Duodenal mucosa (tissue), 2 donors: Measurements from ENCODE around the gene PLEKHG7.

Experiments
- H3K27ac ChIP-seq: one replicate; pipeline ENCODE4 v1.7.0; 2013; ENCODE audit warnings: low read depth, low read length
- H3K27me3 ChIP-seq, 2 donors: one replicate each; pipeline ENCODE4 v1.7.0; 2013; ENCODE audit warnings: low read length in 2 of 2, control low read depth in 1 of 2; ENCODE audit not compliant: insufficient read depth in 2 of 2, control insufficient read depth in 1 of 2
- H3K36me3 ChIP-seq, 2 donors: one replicate each; pipeline ENCODE4 v1.7.0; 2013; ENCODE audit warnings: low read length in 2 of 2, control low read depth in 1 of 2; ENCODE audit not compliant: insufficient read depth in 2 of 2, control insufficient read depth in 1 of 2
- H3K4me1 ChIP-seq, 2 donors: one replicate each; pipeline ENCODE4 v1.7.0; 2013; ENCODE audit warnings: low read length in 2 of 2, control low read depth in 1 of 2; ENCODE audit not compliant: insufficient read depth in 2 of 2, control insufficient read depth in 1 of 2
- H3K4me3 ChIP-seq, 2 donors: one replicate each; pipeline ENCODE4 v1.7.0; 2013; ENCODE audit warnings: low read length in 2 of 2, low read depth in 1 of 2
- H3K9ac ChIP-seq, 2 donors: one replicate each; pipeline ENCODE4 v1.7.0; 2013; ENCODE audit warnings: low read length in 2 of 2, low read depth in 1 of 2
- H3K9me3 ChIP-seq, 2 donors: one replicate each; pipeline ENCODE4 v1.7.0; 2013; ENCODE audit warnings: low read length in 2 of 2, control low read depth in 1 of 2; ENCODE audit not compliant: control insufficient read depth in 1 of 2

PLEKHG7 gene

GRCh38 chr12:92762773-92763172, 60.0 kb downstream of the PLEKHG7 start:
- H3K4me3 ChIP-seq, result no peak overlapping the region
- no peaks in the 10 kb centered on the region for H3K36me3 ChIP-seq
- no peaks in the 10 kb centered on the region for H3K9me3 ChIP-seq
- no peak overlapping the region for H3K9ac ChIP-seq
- H3K4me1 ChIP-seq, result no peaks in the 10 kb centered on the region
- no peaks in the 10 kb centered on the region for H3K27me3 ChIP-seq
- no peak overlapping the region for H3K27ac ChIP-seq

- H3K4me3 ChIP-seq, result no peak overlapping the region
- no peaks in the 10 kb centered on the region for H3K36me3 ChIP-seq
- H3K9me3 ChIP-seq, result no peaks in the 10 kb centered on the region
- H3K9ac ChIP-seq, result no peak overlapping the region
- peaks cover 0 to 6% of the 10 kb centered on the region in 2 donors for H3K4me1 ChIP-seq
- H3K27ac ChIP-seq, result no peak overlapping the region
- no peaks in the 10 kb centered on the region for H3K27me3 ChIP-seq
Observed at GRCh38 chr12:92764831-92765230, 62.0 kb downstream of the PLEKHG7 start.

GRCh38 chr12:92765871-92766270, 63.1 kb downstream of the PLEKHG7 start:
- no peak overlapping the region for H3K27ac ChIP-seq
- no peaks in the 10 kb centered on the region for H3K27me3 ChIP-seq
- H3K9ac ChIP-seq, result no peak overlapping the region
- H3K4me3 ChIP-seq, result no peak overlapping the region
- H3K36me3 ChIP-seq, result no peaks in the 10 kb centered on the region
- H3K4me1 ChIP-seq, result peaks cover 0 to 6% of the 10 kb centered on the region in 2 donors
- H3K9me3 ChIP-seq, result no peaks in the 10 kb centered on the region

DNA sequence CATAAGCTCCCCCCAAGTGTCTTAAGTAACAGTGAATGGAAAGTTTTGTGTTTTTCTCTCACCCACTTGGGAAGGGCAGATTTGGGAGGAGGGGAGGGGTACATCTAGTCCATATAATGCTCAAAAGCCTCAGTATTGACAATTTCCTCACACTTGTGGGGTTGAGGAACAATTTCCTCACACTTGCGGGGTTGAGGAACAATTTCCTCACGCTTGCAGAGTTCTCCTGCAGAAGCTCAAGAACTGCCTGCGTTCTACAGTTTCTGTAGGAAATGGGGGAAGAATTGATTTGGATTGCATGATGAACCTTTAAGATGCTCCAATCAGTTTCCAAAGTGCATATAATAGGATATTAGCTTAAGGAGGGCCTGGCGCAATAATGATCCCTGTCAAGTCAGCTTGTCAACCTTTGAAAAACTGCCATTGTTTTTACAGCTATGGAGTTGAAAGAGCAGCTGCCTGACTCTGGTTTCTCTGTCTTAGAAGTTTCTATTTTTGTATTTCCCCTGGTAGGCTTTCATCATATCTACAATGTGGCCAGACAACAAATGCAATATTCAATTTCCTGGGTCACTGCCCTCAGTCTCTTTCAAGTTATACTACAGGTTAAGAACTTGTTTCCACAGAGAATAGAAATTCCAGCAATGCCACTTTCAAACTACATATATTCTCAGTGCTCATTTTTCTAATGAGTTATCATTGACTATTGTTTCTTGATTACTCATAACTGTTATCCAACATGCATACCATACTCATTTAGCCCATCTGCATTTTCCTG, 66.5 kb downstream of the PLEKHG7 start:
- no peak overlapping the region for H3K27ac ChIP-seq

DNA sequence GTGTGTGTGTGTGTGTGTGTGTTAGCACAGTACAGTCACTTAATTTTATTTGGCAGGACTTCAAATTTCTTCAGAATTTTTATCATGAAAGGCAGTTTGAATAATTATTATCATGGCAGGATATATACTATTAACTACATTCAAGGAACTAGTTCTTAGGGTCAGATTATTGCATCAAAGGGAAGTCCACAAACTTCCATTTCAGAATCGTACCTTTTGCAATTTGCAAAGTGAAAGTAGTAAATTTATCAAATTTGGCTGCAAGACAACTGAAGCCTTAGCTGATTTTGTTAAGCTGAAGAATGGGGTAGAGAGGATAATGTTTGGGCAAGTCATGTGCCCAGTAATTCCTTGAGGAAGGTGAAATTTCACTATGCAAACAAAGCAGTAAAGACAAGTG, 68.2 kb downstream of the PLEKHG7 start:
- Histone ChIP-seq H3K36me3 (peaks cover 0 to 7% of the 10 kb centered on the region in 2 donors), H3K9ac (no peak overlapping the region), H3K4me1 (peaks cover 0 to 6% of the 10 kb centered on the region in 2 donors), H3K27me3 (no peaks in the 10 kb centered on the region), H3K27ac (no peak overlapping the region), H3K9me3 (no peaks in the 10 kb centered on the region), H3K4me3 (no peak overlapping the region)

More for the DNA sequence above, 66.5 kb downstream of the PLEKHG7 start:
- Histone ChIP-seq H3K9me3 (no peaks in the 10 kb centered on the region), H3K4me3 (no peak overlapping the region), H3K27me3 (no peaks in the 10 kb centered on the region), H3K4me1 (peaks cover 0 to 6% of the 10 kb centered on the region in 2 donors), H3K36me3 (no peaks in the 10 kb centered on the region), H3K9ac (no peak overlapping the region)

DNA sequence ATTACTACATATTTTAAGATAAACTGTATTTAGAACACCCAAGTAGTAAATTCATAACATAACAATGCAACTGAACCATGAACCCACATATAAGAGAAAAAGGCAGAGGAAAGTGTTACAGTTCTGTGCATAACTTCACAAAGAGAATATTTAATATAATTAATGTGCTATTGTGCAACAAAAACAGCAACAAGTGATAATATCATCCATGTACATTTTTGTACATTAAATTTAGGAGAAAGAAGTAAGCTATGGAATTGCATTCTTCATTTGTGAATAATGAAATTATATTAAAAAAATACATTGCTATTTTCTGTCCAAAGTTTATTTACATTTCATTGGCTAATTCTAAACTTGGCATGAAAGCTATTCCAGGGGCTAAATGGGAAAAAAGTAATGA, 72.6 kb downstream of the PLEKHG7 start:
- H3K36me3 ChIP-seq, result peaks cover 9 to 22% of the 10 kb centered on the region in 2 donors

GRCh38 chr12:92778525-92778924, 75.7 kb downstream of the PLEKHG7 start:
- H3K9ac ChIP-seq, result no peak overlapping the region
- H3K4me3 ChIP-seq, result no peak overlapping the region
- no peak overlapping the region for H3K27ac ChIP-seq
- H3K36me3 ChIP-seq, result peaks cover 13 to 28% of the 10 kb centered on the region in 2 donors
- H3K27me3 ChIP-seq, result no peaks in the 10 kb centered on the region
- no peaks in the 10 kb centered on the region for H3K4me1 ChIP-seq
- H3K9me3 ChIP-seq, result no peaks in the 10 kb centered on the region

More for the DNA sequence above, 72.6 kb downstream of the PLEKHG7 start:
- Histone ChIP-seq H3K9ac (no peak overlapping the region), H3K4me1 (no peaks in the 10 kb centered on the region), H3K27me3 (no peaks in the 10 kb centered on the region), H3K27ac (no peak overlapping the region), H3K9me3 (no peaks in the 10 kb centered on the region), H3K4me3 (no peak overlapping the region)

- H3K27me3 ChIP-seq, result no peaks in the 10 kb centered on the region
- H3K36me3 ChIP-seq, result peaks cover 13 to 28% of the 10 kb centered on the region in 2 donors
- H3K4me3 ChIP-seq, result no peak overlapping the region
- no peak overlapping the region for H3K27ac ChIP-seq
- H3K9me3 ChIP-seq, result no peaks in the 10 kb centered on the region
- no peaks in the 10 kb centered on the region for H3K4me1 ChIP-seq
- no peak overlapping the region for H3K9ac ChIP-seq
Observed at GRCh38 chr12:92779902-92780301, 77.1 kb downstream of the PLEKHG7 start.

DNA sequence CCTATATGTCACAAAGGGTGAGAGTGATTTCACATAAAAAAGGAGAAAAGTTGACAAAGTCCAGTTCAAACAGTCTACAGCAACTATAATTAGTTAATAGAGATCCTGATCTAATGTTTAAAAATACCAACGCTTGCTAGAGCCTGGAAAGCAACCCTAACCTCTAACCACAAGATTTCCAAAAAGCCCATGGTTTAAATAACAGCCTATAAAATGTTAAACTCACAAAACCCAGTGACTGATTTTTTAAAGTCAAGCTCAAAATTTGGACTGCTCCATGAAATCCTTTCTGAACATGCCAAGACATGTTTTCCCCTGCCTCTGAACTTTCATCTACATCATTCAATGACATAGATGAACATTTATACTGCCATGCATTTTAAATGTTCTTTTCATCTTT, 81.6 kb downstream of the PLEKHG7 start:
- H3K4me1 ChIP-seq, result no peaks in the 10 kb centered on the region
- H3K9ac ChIP-seq, result no peak overlapping the region
- no peaks in the 10 kb centered on the region for H3K9me3 ChIP-seq
- no peaks in the 10 kb centered on the region for H3K27me3 ChIP-seq
- peaks cover 6% of the 10 kb centered on the region in 2 donors for H3K36me3 ChIP-seq
- H3K4me3 ChIP-seq, result no peak overlapping the region
- H3K27ac ChIP-seq, result no peak overlapping the region

GRCh38 chr12:92784797-92785562, 82.2 kb downstream of the PLEKHG7 start:
- H3K36me3 ChIP-seq, result peaks cover 6% of the 10 kb centered on the region in 2 donors

More at GRCh38 chr12:92784797-92785562, 82.2 kb downstream of the PLEKHG7 start:
- Histone ChIP-seq H3K9ac (no peak overlapping the region), H3K27ac (no peak overlapping the region), H3K4me3 (no peak overlapping the region), H3K4me1 (no peaks in the 10 kb centered on the region), H3K27me3 (no peaks in the 10 kb centered on the region), H3K9me3 (no peaks in the 10 kb centered on the region)
